Fibroblast of the conjunctiva (primary cell): Measurements from ENCODE around the gene RGS10.
A peak's percentile ranks its signal among the peaks of the same experiment; 100 is the strongest.

ENCODE experiments used
- DNase-seq: peaks from one replicate; pipeline ENCODE4 v3.0.0-alpha.2; 2010; ENCODE audit warnings: low read depth

The RGS10 gene

GRCh38 chr10:119497243-119497642, 45.3 kb downstream of the RGS10 start:
- DNase-seq, result no peak

- no peak for DNase-seq
Measured at GRCh38 chr10:119496273-119496672, 46.2 kb downstream of the RGS10 start.

GRCh38 chr10:119495545-119495944, 47.0 kb downstream of the RGS10 start:
- no peak for DNase-seq

- no peak for DNase-seq
Measured at GRCh38 chr10:119495021-119495505, 47.5 kb downstream of the RGS10 start.

GRCh38 chr10:119494236-119495020, 48.1 kb downstream of the RGS10 start:
- peak; percentile 9 for DNase-seq

- no peak for DNase-seq
Measured at GRCh38 chr10:119493155-119493554, 49.4 kb downstream of the RGS10 start.

- no peak for DNase-seq
Measured at GRCh38 chr10:119491966-119492757, 50.4 kb downstream of the RGS10 start.

- DNase-seq, result no peak
Measured at GRCh38 chr10:119489991-119490326, 52.6 kb downstream of the RGS10 start.

- no peak for DNase-seq
Measured at GRCh38 chr10:119488675-119489074, 53.8 kb downstream of the RGS10 start.

- DNase-seq, result no peak
Measured at GRCh38 chr10:119483839-119484238, 58.7 kb downstream of the RGS10 start.

GRCh38 chr10:119483001-119483400, 59.5 kb downstream of the RGS10 start:
- DNase-seq, result no peak

- DNase-seq, result no peak
Measured at GRCh38 chr10:119481781-119482426, 60.6 kb downstream of the RGS10 start.

GRCh38 chr10:119480667-119481066, 61.9 kb downstream of the RGS10 start:
- DNase-seq, result no peak

- DNase-seq, result no peak
Measured at GRCh38 chr10:119479532-119479931, 63.0 kb downstream of the RGS10 start.

GRCh38 chr10:119478811-119479341, 63.6 kb downstream of the RGS10 start:
- no peak for DNase-seq

GRCh38 chr10:119478111-119478802, 64.3 kb downstream of the RGS10 start:
- no peak for DNase-seq

GRCh38 chr10:119477444-119477843, 65.1 kb downstream of the RGS10 start:
- no peak for DNase-seq

- no peak for DNase-seq
Measured at GRCh38 chr10:119474606-119475005, 67.9 kb downstream of the RGS10 start.

GRCh38 chr10:119473771-119474170, 68.7 kb downstream of the RGS10 start:
- no peak for DNase-seq

- DNase-seq, result no peak
Measured at GRCh38 chr10:119470920-119471702, 71.4 kb downstream of the RGS10 start.

GRCh38 chr10:119469846-119470245, 72.7 kb downstream of the RGS10 start:
- no peak for DNase-seq
